SKM-1 (cell line): ENCODE results near the gene ACTN3.
"Not testable (repeated sequence)": the region's sequence is repeated elsewhere in the genome, so short reads cannot be mapped to it uniquely, and the experiment has no call there.

Source experiments
- DNase-seq: peaks from one replicate; lab custom pipeline; 2025; ENCODE audit not compliant: unreplicated experiment; lab: John Stamatoyannopoulos, UW

ACTN3 gene

GRCh38 chr11:66546368-66546965, at the start of gene ACTN3:
ACTN3 (plus strand) TSS chr11:66546903; CDS start chr11:66546938, 35 bp downstream.
- no peak for DNase-seq

DNA sequence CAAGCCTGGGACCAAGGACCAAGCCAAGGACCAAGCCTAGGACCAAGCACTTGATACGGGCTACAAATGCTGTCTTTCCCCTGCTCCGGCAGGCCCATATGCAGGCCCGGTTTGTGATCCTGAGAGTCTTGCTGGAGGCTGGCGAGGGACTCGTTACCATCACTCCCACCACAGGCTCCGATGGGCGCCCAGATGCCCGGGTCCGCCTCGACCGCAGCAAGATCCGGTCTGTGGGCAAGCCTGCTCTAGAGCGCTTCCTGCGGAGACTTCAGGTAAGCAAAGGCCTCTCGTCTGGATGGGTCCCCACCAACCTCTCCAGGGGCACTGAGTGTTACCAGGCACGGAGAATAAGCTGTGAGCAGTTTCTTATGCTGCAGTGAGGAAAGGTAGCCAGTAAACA, 49.5 kb upstream of the ACTN3 start:
- DNase-seq, result no peak

DNA sequence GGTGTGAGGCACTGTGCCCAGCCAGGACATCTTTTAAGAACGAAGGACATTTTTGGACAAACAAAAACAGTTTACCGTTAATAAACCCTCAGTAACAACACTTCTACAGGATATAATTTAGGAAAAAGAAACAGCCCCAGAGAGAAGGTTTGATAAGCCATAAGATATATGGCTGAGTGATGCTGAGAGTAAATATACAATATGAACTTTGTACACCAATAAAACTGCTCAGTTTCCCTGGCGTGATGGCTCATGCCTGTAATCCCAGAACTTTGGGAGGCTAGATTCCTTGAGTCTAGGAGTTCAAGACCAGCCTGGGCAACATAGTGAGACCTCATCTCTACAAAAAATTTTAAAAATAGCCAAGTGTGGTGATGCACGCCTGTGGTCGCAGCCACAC, 48.2 kb upstream of the ACTN3 start:
- no peak for DNase-seq

- no peak for DNase-seq
Observed at GRCh38 chr11:66505276-66505816, 41.4 kb upstream of the ACTN3 start.

DNA sequence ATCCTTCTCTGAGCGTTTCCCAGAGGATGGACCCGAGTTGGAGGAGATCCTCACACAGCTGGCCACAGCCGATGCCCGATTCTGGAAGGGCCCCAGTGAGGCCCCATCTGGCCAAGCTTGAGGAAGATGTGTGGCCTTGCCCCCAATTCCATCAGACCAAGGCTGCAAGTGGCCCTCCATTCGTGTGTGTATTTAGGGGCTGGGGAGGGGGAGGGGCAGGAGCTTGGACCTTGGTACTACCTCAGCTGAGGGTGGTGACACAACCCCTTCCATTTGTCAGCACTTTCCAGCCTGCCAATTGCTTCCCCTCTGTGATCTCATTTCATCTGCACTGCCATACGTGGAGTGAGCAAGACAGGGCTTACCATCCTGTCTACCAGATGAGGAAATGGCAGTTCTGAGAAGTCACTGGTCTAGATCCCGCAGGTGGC, 37.6 kb upstream of the ACTN3 start:
- no peak for DNase-seq

DNA sequence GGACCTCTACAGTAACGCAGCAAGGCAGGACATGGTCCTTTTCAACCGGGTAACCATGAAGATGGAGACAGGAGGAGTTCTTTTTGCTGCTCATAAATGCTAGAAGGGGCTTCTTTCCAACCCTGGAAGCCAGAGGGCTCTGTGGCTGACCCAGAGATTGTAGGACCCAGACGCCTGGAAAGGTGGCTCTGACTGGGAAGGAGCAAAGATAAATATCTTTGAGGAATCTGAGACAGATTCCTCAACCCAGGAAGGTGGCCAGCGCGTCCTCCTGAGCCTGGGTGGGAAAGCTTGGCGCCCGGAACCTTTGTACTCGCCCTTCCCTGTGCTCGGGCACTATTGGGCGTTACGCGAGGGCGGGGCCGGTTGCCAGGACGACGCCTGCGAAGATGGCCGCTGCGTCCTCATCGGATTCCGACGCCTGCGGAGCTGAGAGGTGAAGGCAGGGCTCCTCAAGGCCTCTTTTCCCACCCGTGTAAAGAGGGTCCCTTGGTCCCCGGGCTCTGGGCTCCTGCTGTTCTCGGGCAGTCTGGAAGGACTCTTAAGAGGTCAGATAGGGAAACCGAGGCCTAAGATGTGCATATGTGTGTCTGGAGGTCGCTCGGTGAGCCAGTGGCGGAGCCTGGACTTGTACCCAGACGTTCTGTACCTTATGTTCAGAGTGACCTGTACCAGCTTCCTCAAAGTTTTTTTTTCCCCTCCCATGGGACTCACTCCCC, 36.3 kb upstream of the ACTN3 start, which contains the start of gene BBS1:
Gene BBS1 (plus strand): TSS at position 365 of the 719 bp plus-strand sequence. CDS start 25 bp downstream, at position 390.
- DNase-seq, result peak; percentile 46

- DNase-seq, result no peak
Observed at GRCh38 chr11:66510990-66511339, 35.7 kb upstream of the ACTN3 start.

- no peak for DNase-seq
Observed at GRCh38 chr11:66523611-66524010, 23.1 kb upstream of the ACTN3 start.

DNA sequence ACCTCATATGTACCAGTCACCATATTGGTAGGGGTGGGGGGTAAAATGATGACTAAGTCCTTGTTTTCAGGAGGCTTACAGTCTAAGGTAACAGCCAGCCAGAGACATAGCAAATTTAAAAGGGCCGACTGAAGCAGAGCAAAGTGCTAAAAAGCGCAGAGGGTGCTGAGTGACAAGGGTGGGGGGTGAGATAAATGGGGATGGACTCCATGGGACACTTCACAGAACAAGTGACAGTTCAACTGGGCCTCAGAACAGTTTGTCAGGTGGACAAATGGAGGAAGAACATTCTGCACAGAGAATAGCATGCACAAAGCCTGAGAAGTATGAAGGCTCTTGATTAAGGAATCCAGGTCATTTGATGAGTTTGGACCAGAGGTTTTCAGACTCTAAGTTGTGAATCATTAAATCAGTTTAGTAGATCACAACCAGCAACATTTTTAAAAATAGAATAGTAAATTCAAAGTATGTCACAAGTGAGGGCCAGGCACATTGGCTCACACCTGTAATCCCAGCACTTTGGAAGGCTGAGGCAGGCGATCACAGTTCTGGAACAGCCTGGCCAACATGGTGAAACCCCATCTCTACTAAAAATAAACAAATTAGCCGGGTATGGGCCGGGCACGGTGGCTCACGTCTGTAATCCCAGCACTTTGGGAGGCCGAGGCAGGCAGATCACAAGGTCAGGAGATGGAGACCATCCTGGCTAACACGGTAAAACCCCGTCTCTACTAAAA, 22.2 kb upstream of the ACTN3 start:
- no peak for DNase-seq

DNA sequence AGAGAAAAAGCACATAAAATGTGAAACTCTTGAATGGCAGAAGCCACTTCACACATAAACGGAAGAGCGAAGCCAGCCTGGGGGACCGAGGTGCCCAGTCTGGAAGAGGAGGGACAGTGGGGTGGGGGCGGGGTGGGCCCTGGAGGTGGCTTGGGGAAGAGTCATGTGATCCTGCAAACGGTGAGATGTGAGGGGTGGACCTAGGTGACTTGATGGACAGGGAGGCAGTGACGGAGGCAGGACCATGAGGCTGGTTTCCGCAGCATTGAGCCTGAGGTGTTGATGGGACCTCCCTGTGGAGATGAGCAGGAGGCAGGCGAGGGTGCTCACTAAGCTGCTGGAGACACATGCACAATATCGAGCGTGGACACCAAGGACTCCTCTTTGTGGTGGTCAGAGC, 17.6 kb upstream of the ACTN3 start:
- DNase-seq, result no peak

GRCh38 chr11:66529655-66530054, 17.0 kb upstream of the ACTN3 start:
- DNase-seq, result no peak

GRCh38 chr11:66530927-66531709, 15.6 kb upstream of the ACTN3 start:
- DNase-seq, result no peak

DNA sequence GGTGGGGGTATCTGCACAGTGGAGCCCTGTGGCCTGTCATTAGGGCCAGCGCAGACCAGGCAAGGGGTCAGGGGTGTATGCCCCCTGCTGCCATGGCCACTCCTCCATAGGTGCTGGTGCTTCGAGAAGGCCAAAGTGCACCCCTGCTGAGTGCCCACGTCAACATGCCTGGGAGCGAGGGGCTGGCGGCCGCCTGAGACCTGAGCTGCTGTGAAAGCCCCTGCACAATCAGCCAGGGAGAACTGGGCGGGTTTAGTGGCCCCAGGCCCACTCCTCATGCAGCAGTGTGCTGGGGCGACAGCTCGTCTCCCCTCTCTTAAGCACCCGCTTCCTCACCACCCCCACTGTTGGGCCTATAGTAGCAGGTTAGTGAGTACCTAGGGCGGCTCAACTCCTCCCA, 14.9 kb upstream of the ACTN3 start:
- DNase-seq, result no peak

DNA sequence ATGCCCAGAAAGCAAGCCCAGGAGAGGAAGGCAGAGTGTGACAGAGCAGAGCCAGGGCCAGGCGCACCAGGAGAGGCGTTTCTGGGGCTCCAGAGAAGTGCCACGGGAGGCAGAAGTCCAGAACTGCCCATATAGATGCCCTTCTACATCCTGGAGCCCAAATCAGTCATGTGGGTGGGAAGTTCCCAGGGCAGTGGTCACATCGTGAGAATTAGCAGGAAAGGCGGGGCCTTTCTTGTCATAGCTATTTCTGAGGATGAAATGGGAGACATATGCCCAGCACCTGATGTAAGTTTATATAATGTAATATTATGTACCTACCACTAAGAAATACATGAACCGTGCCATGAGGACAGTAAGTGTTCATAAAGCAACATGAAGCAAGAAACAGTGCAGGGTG, 13.9 kb upstream of the ACTN3 start:
- DNase-seq, result no peak

DNA sequence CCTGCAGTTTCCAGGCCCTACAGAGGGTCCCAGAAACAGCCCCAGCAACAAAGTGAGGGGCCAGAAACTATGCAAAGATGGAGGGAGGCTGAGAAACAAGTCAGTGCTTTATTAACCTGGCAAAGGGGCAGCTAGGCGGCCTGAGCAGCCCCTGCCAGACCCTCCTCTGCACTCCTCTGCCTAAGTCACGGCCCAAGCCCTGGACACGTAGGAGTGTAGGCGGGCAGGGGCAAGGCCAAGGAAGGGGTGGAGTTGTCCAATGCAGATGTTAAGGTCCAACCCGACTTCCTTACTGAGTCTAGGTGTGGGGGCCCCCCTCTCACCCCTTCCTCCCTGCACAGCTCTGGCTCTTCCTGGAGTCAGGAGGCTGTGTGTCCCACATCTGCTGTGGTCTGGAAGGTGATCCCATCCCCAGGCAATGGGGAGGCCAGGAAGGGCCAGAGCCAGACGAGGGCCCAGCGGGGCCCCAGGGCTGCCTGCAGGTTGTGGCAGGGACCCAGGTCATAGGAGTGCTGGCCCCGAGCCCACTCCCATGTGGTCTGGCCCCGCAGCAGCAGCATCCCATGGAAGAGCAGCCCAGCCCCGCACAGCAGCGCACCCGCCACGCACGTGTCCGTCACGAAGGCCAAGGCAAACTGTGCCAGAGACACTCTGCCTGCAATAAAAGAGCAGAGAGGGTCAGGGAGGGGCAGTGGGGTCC, 7.4 kb upstream of the ACTN3 start:
- DNase-seq, result no peak

- DNase-seq, result no peak
Observed at GRCh38 chr11:66539870-66540213, 6.9 kb upstream of the ACTN3 start.

- not testable (repeated sequence) for DNase-seq
Observed at GRCh38 chr11:66540598-66540997, 6.1 kb upstream of the ACTN3 start.

DNA sequence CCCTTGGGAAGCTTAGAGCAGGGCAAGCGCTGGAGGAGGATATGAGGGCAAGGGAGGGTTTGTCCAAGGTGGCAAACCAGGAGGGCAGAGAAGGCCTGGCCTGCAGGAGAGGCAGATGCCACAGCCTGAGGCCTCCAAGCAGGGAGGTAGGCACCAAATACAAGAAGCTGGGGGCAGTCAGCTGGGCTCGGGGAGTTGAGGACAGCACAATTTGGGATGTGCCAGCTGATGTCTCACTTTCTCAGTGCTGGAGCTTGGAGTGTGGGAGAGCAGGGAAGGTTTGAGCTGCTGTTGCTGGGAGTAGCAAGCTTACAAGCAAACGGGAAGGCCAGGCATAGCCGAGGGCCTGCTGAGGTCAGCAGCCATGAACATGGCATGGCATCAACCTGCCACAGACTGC, 4.8 kb upstream of the ACTN3 start:
- no peak for DNase-seq

DNA sequence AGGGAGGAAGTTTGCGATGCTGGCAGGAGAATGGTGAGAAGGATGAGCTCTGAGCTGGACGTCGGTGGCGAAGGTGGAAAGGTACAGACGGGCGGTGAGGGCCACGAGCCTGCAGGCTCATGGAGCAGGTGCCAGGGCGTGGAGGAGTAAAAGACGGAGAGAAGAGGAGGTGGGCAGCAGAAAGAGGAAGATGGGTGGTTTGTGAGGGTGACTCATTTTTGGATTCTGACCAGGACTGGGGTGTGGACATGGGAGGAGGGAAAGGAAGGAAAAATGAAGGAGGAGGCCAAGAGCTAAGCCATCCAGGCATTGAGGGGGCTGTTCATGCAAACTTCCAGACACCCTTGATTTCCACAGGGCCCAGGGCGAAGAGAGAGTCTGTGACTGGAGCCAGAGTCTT, 4.3 kb upstream of the ACTN3 start:
- DNase-seq, result no peak

GRCh38 chr11:66543263-66544107, 3.2 kb upstream of the ACTN3 start:
- no peak for DNase-seq
